Measurements from ENCODE around the gene RIMS3.

- TF ChIP-seq, protein P1, sequence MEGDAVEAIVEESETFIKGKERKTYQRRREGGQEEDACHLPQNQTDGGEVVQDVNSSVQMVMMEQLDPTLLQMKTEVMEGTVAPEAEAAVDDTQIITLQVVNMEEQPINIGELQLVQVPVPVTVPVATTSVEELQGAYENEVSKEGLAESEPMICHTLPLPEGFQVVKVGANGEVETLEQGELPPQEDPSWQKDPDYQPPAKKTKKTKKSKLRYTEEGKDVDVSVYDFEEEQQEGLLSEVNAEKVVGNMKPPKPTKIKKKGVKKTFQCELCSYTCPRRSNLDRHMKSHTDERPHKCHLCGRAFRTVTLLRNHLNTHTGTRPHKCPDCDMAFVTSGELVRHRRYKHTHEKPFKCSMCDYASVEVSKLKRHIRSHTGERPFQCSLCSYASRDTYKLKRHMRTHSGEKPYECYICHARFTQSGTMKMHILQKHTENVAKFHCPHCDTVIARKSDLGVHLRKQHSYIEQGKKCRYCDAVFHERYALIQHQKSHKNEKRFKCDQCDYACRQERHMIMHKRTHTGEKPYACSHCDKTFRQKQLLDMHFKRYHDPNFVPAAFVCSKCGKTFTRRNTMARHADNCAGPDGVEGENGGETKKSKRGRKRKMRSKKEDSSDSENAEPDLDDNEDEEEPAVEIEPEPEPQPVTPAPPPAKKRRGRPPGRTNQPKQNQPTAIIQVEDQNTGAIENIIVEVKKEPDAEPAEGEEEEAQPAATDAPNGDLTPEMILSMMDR (IDR thresholded peaks at IDR 0.05; ENCODE audit: insufficient read depth, low read length, poor library complexity, severe bottlenecking) = no peak
- TF ChIP-seq EZH2phosphoT487 (conservative IDR thresholded peaks at IDR 0.05; ENCODE audit: low read length) = no peak
These were observed 44.4 kb upstream of the RIMS3 start for GRCh38 chr1:40709802-40710278.
